ENCODE data around the gene ATP6V1G1. TPM values are rescaled to one million over a fixed set of nuclear protein-coding genes. Genes with fewer than 3 reads are reported as not detected.

The ATP6V1G1 gene
- total RNA-seq, 4 donors from 2014 or later: 90.9 to 310 (median 130) TPM

DNA sequence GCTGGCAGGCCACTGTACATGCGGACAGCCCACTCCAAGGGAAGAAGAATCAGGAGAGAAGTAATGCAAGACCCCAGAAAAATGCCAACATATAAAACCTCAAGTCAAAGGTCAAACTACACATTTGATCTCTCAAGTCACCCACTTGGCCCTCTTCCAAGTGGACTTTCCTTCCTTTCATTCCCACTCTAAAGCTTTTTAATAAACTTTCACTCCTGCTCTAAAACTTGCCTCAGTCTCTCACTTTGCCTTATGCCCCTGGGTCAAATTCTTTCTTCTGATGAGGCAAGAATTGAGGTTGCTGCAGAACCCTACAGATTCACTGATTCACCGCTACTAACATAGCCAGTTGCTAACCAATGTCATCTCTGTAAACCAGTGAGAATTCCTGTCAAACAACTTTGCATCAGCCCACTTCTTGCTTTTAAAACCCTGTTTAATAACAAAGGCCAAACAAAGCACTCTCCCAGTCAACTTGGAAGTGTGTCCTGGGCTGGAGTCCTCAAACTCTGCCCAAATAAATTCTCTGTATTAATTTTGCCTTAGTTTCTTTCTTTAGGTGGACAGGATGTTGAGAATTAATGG, 6.9 kb upstream of the ATP6V1G1 start:
- H3K9me3 ChIP-seq: no peaks in the 10 kb centered on the region
- no peak for DNase-seq
- TF ChIP-seq, protein P1, sequence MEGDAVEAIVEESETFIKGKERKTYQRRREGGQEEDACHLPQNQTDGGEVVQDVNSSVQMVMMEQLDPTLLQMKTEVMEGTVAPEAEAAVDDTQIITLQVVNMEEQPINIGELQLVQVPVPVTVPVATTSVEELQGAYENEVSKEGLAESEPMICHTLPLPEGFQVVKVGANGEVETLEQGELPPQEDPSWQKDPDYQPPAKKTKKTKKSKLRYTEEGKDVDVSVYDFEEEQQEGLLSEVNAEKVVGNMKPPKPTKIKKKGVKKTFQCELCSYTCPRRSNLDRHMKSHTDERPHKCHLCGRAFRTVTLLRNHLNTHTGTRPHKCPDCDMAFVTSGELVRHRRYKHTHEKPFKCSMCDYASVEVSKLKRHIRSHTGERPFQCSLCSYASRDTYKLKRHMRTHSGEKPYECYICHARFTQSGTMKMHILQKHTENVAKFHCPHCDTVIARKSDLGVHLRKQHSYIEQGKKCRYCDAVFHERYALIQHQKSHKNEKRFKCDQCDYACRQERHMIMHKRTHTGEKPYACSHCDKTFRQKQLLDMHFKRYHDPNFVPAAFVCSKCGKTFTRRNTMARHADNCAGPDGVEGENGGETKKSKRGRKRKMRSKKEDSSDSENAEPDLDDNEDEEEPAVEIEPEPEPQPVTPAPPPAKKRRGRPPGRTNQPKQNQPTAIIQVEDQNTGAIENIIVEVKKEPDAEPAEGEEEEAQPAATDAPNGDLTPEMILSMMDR (IDR thresholded peaks at IDR 0.05): no peak
- no peak for TF ChIP-seq POLR2A (IDR thresholded peaks at IDR 0.05)
- intact Hi-C loops (cut with DNase I; ENCODE audit: low total_unique reads): no loop called here
- H3K4me1 ChIP-seq: no peaks in the 10 kb centered on the region
- H3K27ac ChIP-seq: no peak overlapping the region
- no peaks in the 10 kb centered on the region for H3K27me3 ChIP-seq
- no peaks in the 10 kb centered on the region for H3K36me3 ChIP-seq
- no peak overlapping the region for H3K4me3 ChIP-seq

DNA sequence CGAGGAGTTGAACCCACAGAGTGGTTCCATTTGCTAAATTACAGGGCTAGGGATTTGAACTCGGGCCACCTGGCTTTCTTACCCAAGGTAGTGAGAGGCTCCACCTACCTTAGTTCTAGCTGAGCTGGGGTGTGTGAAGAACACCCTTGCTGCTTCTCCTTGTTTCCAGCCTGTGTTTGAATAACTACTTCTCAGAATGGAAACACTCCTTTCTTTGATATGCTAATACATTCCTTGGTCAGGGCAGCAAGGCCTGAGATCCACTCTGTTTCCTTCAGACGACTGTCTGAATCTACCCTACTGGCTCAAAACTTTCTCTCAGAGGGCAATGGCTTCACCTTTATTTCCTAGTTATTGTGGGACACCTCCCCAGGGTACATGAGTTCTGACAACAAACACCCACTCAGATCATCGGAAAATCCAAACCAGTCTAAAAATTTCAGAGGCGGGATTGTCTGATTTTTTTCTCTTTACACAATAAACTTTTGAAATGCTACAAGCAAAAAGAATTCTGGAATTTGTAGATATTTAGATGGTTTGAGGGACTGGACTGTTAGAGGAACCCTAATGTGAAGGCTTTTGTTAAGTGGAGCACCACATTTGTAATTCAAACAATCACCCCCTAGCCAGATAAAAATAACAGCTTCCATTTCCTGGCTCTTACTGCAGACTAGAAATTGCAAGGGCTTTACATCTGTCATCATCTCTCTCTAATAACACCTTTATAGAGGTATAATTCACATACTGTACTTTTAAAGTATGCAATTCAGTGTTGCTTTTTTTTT, 4.0 kb upstream of the ATP6V1G1 start:
- H3K27ac ChIP-seq: no peak overlapping the region
- TF ChIP-seq, protein P1 (IDR thresholded peaks at IDR 0.05): no peak
- TF ChIP-seq POLR2A (IDR thresholded peaks at IDR 0.05): no peak
- no peak overlapping the region for H3K4me3 ChIP-seq
- peaks cover 0 to under 1% of the 10 kb centered on the region in 2 donors for H3K4me1 ChIP-seq
- intact Hi-C loops (cut with DNase I; ENCODE audit: low total_unique reads): no loop called here
- H3K36me3 ChIP-seq: no peaks in the 10 kb centered on the region
- no peaks in the 10 kb centered on the region for H3K27me3 ChIP-seq
- no peak for DNase-seq
- no peaks in the 10 kb centered on the region for H3K9me3 ChIP-seq

DNA sequence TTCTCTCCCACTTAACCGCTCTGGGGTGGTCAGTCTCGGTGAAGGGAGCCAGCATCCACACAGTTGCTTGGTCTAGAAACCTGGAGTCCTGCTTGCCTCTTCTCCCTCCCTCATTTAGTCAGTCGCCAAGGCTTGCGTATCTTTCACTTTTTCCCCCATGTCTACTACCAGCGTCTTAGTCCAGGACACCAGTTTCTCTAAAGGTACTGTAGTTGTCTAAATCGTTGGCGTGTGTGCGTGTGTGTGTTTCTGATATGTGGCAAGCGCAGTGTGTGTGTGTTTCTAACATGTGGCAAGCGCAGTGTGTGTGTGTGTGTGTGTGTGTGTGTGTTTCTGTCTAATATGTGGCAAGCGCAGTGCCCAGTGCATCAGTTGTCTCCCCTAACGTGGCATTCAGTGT, 641 bp downstream of the ATP6V1G1 start:
- no peaks in the 10 kb centered on the region for H3K27me3 ChIP-seq
- no peak for DNase-seq
- H3K4me3 ChIP-seq: peak overlapping the region; percentile 77 to 95
- no peak for TF ChIP-seq POLR2A (IDR thresholded peaks at IDR 0.05)
- TF ChIP-seq, protein P1 (IDR thresholded peaks at IDR 0.05): no peak
- peaks cover 5 to 11% of the 10 kb centered on the region in 2 donors for H3K4me1 ChIP-seq
- H3K9me3 ChIP-seq: no peaks in the 10 kb centered on the region
- intact Hi-C loops (cut with DNase I; ENCODE audit: low total_unique reads): no loop called here
- H3K36me3 ChIP-seq: no peaks in the 10 kb centered on the region
- H3K27ac ChIP-seq: peak overlapping the region; percentile 90 to 95

DNA sequence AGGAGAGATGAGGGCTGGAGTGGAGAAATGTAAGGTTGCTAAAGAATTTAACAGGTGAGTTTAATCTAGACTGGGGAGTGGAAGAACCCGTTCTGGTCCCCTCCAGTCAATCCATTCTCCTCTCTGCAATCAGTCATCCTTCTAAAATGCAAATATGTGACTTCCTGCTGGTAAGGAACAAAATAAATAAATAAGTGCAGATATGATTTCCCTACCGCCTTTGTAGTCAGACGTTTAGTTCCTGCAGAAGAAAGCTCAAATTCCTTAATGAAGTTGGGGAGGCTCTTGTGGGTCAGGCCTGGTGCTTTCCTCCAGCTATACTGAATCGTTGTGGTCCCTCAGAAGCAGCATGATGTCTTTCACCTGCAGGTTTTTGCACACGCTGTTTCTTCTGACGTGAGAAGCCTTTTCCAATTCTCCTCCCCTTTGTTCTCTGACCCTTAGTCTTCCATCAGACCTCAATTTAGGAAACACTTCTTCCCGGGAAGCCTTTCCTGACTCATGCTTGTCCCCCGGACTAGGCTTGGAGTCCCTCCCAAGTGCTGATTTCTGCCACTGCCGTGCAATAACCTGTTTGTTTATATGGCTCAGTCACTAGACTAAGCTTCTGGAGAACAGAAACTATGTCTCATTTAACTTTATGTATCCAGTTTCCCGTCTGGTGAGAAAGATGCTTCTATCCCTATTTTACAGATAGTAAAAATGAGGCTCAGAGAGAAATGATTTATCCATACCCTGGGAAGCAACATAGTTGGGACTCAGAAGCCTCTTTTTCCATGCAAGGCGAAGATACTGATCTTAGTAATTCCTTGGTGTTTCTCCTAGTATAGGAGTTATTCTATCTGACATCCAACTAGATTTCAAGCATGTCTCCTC, 1.3 kb downstream of the ATP6V1G1 start:
- Histone ChIP-seq H3K36me3 (no peaks in the 10 kb centered on the region), H3K9me3 (no peaks in the 10 kb centered on the region), H3K4me1 (peaks cover 5 to 11% of the 10 kb centered on the region in 2 donors), H3K27ac (peak overlapping the region; percentile 90 to 95), H3K27me3 (no peaks in the 10 kb centered on the region), H3K4me3 (peak overlapping the region; percentile 77 to 95)
- DNase-seq: no peak
- no peak for TF ChIP-seq POLR2A (IDR thresholded peaks at IDR 0.05)
- TF ChIP-seq, protein P1 (IDR thresholded peaks at IDR 0.05): no peak
- intact Hi-C loops (cut with DNase I; ENCODE audit: low total_unique reads): no loop called here

Measured in uterus (tissue), 4 donors.